Bone marrow (tissue), 2 donors: ENCODE results near the gene ZNF483.
"Not testable (repeated sequence)": the region's sequence is repeated elsewhere in the genome, so short reads cannot be mapped to it uniquely, and the experiment has no call there.

Source experiments
- DNase-seq, 2 donors: peaks; one replicate each; lab custom pipeline; 2025; lab: John Stamatoyannopoulos, UW

Gene ZNF483

GRCh38 chr9:111542497-111543254 lies 17.7 kb downstream of the ZNF483 start:
- no peak for DNase-seq

- DNase-seq, result no peak
Measured at GRCh38 chr9:111548623-111549022, 23.6 kb downstream of the ZNF483 start.

GRCh38 chr9:111555425-111555824 lies 30.4 kb downstream of the ZNF483 start:
- not testable (repeated sequence) for DNase-seq

DNA sequence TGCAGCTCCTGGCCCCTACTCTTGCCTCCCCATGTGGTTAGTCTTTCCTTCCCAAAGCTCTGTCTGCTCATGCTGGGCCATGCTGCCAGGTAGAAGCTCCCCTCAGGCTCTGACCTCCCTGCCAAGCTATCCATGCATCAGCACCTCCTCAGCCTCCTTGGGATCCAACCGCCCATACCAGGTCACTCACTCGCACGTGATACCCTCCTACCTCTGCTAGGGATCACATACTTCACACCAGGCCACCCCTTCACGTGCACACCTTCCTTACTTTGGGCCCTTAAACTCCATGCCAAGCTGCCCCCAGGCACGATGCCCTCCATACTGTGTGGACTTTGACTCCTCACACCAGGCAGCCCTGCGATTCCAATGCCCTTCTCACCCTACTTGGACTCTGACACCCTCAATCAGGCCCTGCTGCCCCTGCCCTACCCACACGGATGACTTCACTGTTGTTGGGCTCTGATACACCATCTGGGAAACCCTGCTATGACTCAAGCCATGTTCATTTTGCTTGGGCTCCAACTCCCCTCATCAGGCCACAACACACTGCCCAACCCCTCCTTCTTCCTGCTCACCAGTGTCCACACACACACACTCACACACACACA lies 34.1 kb downstream of the ZNF483 start:
- no peak for DNase-seq

DNA sequence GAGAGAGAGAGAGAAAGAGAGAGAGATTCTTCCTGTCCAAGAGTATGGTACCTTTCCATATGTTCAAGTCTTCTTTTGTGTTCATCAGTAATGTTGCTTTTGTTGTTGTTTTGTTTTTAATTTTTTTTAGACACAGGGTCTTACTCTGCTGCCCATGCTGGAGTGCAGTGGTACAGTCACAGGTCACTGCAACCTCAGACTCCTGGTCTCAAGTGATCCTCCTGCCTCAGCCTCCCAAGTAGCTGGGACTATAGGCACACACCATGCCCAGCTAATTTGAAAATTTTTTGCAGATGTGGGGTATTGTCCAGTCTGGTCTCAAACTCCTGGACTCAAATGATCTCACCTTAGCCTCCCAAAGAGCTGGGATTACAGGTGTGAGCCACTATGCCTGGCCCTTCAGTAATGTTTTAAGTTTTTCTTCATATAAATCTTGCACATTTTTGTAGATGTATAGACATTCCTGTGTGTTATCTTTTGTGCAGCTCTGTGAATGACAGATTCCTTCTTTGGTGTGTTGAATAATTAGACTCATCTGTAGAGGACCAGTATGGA lies 36.3 kb downstream of the ZNF483 start:
- no peak for DNase-seq

DNA sequence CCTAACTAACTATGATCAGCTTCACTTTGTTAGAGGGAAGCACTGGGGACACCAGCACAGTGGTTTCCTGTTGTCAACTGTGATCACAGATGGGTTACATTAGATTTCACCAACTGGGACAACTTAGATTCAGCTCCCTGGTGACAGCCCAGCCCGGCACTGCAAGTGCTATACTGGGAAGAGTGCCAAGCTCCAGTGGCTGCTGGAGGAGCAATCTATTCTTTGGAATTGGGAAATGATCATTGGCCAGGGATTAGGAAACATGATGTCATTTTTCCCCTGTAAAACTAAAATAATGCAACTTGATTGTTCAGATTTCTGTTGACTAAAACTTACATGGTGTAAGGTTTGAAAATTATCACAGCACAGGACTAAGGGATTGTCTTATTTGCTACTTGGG lies 41.3 kb downstream of the ZNF483 start:
- no peak for DNase-seq

DNA sequence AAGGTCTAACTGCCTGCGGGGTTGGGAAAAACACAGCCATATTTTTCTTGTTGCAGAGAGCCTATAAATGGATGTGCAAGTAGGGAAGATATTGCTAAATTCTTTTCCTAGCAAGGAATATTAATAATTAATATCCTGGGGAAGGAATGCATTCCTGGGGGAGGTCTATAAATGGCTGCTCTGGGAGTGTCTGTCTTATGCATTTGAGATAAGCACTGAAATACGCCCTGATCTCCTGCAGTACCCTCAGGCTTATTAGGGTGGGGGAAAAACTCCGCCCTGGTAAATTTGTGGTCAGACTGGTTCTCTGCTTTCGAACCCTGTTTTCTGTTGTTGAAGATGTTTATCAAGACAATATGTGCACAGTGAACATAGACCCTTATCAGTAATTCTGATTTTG lies 43.1 kb downstream of the ZNF483 start:
- not testable (repeated sequence) for DNase-seq

DNA sequence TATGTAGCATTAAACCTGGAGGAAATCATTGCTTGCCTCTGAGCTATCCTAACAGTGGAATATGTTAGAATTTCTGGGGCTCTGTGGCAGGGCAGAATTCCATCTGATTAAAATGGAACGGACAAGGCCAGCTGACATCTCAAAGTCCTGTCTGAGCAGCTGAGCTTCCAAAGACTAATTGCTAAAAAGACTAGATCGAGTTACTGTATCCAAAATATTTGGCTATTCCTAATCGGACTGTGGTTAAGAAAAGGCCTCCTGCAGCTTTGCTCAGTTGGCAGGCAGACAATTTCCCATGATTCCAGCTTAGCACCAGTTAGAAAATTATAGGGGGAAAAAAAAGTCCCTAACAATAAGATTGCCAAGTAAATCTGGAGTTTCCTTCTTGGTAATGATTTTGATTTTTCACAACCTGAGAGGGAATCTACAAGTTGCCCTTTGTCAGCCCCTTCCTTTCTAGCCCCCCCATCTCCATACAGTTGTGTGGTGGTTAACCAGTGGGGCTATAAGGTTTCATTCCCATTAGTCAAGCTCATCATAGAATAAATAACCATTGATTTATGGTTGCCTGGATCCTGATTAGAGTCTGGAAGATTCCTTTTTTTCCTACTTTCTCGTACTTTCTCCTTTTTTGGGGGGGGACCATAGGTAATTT lies 48.1 kb downstream of the ZNF483 start:
- DNase-seq, result no peak

- DNase-seq, result no peak
Measured at GRCh38 chr9:111582888-111583287, 57.9 kb downstream of the ZNF483 start.

DNA sequence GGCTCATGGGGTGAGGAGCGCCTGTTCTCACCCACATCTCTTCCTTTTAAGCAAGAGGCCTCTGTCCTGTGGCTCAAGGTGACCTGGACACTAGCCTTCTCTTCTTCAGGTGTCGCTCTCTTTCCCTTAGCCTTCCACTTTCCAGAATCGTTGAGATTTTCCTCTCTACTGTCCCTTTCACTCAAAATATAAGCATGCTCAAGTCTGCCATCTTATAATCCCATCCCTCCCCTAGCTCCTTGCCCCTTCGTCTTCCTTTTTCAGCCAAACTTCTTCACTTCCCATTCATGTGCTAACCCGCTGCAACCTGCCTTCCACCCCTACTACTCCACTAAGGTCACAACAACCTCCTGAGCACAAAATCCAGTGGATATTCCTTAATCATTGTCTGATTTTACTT lies 61.4 kb downstream of the ZNF483 start:
- no peak for DNase-seq

DNA sequence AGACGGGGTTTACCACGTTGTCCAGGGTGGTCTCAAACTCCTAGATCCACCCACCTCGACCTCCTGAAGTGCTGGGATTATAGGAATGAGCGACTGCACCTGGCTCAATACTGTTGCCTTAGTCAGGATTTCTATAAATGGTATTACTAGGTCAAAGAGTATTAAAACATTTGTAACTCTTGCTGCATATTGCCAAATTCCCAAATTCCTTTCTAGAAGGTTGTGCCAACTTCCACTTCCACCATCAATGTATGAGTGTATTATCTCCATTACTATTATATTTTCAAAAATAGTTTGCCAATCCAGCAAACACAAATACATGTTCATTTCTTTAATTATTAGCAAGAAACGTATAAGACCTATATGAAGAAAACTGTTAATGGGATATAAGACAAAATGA lies 63.9 kb downstream of the ZNF483 start:
- no peak for DNase-seq

GRCh38 chr9:111597852-111598732 lies 73.1 kb downstream of the ZNF483 start:
- peak; percentile 14 to 33 for DNase-seq

DNA sequence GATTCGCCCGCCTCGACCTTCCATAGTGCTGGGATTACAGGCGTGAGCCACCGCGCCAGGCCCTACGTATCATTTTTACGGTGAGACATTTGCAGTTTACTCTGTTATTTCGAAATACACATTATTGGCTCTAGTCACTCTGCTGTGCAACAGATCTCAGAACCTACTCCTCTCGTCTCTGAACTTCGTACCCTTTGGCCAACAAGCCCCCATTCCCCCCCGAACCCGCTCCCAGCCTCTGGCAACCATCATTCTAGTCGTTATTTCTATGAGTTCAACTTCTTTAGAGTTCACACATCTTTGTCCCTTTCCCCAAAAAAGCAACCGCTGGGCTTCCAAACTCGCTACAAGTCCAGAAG lies 73.7 kb downstream of the ZNF483 start:
- DNase-seq, result peak in 1 of 2 donors; percentile 39

- peak; percentile 39 for DNase-seq
Measured at GRCh38 chr9:111599092-111599954, 74.3 kb downstream of the ZNF483 start, which contains the start of gene PTGR1. Gene PTGR1, minus strand, starts transcription at chr9:111599647. Its CDS starts 2,225 bp downstream, at chr9:111597422.

DNA sequence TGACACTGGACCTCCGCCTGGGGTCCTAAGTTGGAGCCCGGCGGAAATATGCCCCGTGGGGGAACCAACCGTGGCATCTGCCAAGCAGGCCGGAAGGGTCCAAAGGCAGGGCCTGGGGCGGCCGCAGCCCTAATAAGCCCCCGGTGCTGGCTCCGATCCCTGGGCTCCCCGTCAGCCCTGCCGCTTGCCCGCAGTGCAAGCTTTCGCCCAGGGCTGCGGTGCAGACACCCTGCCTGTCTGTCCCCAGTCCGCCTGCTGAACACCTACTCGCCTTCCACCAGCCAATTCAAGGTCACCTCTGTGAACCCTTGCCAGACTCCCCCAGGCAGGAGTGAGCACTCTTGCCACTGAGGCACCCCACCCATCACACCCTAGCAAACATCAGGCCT lies 75.0 kb downstream of the ZNF483 start:
- DNase-seq, result no peak

- DNase-seq, result no peak
Measured at GRCh38 chr9:111601237-111602018, 76.4 kb downstream of the ZNF483 start.

DNA sequence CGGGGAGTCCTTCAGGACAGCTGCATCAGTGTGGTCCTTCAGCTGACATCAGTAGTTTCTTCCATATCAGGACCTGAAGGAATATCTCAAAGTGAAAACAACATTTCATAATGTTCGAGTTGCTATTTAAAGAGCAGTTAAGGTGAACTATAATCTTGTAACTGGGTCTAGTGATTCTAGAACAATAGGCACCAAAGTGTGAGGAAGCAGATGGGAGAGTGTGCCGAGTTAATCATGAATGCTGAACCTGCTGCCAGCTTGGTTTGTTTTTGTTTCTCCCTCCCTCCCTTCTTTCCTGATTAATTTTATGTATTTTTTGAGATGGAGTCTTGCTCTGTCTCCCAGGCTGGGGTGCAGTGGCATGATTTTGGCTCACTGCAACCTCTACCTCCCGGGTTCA lies 78.1 kb downstream of the ZNF483 start:
- DNase-seq, result no peak

DNA sequence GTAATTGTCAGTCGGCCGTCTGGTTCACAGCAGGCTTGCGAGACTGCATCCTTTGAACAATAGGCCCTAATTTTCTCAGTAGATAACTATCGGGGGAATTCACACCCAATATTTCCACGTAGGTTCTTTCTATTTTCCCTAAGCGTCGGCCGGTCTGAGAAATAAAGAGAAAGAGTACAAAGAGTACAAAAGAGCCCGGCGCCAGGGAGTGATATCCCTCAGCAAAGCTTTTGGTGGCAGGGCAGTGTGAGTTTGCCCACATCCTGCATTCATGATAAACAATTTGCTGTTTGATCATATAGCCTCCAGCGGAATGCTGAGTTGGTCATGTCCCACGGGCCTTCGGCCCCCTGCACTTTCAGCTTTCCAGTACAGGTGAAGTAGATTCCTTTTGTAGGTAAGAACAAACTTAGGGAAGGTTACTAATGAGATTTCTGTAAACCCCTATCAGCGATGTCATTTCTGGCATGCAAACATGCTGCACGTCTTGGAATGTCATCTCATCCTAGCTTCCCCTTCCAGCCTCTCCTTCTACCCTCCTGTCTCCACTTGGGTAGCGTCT lies 79.2 kb downstream of the ZNF483 start:
- no peak for DNase-seq

GRCh38 chr9:111605041-111605559 lies 80.1 kb downstream of the ZNF483 start:
- DNase-seq, result no peak

- DNase-seq, result no peak
Measured at GRCh38 chr9:111610149-111610548, 85.2 kb downstream of the ZNF483 start.
